Measurements from ENCODE around the gene IMPG2.

- TF ChIP-seq CTCF (optimal IDR thresholded peaks at IDR 0.05 in 1 of 3, IDR thresholded peaks at IDR 0.05 in 1 of 3, conservative IDR thresholded peaks at IDR 0.05 in 1 of 3; ENCODE audit: extremely low read depth in 1 of 3, insufficient read depth in 2 of 3, low read length in 3 of 3) (no peak), EZH2 (IDR thresholded peaks at IDR 0.05; ENCODE audit: low read length) (no peak)
These were observed 5.2 kb upstream of the IMPG2 start for GRCh38 chr3:101325393-101326134.
